Adrenal gland (tissue), 5 donors: ENCODE results near the gene TMEM17.

Experiments used
- POLR2A ChIP-seq, 2 donors: fragments of 450-650 bp; IDR thresholded peaks; one replicate each; pipeline ENCODE4 v1.6.1; 2017; ENCODE audit warnings: antibody characterized with exemption in 2 of 2, mild to moderate bottlenecking in 2 of 2, moderate library complexity in 1 of 2
- TF ChIP-seq, protein P1 (sequence below), 6 experiments: fragments of 450-650 bp in 4 of 6; fragments of 200-600 bp in 2 of 6; sonication (generic) in 1 of 6; IDR thresholded peaks; 1 replicate in 5 of 6; 2 replicates in 1 of 6; pipeline versions ENCODE4 v1.5.1 to v1.8.0; 2016 to 2021; ENCODE audit warnings: antibody characterized with exemption in 6 of 6, mild to moderate bottlenecking in 2 of 6, moderate library complexity in 1 of 6
- donor health status: DM: no; HTN: no; CAD: no.

DNA sequence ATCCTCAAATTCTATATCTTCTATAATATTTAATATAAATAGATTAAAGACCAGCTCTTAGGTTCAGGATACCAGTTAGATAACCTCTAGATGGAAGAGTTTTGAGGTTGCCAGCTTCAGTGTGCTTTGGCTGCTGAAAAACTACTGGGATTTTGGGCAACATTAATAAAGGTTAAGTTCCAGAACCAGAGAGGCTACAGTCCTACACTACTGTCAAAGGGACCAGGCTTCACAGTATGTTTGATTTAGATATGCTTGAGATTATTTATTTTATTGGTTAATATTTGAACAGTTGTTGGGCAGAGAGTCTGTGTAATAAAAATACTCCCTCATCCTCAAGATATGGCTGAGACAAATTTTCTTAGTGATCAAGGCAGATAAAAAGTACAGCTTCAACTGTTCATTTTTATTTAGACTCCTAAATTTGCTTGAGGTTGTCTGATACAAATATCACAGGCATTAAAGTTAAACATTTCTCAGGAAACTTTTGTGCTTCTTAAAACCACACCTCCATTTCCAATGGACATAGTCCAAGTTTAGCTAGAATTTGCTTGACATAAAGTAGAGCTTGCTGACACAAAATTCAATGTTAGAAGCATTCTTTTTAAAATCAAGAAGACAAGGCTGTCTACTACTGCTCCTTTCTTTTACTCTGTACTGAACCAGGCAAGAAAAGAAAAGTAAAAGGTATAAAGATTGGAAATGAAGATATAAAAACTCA, 19.7 kb upstream of the TMEM17 start:
- TF ChIP-seq, protein P1, sequence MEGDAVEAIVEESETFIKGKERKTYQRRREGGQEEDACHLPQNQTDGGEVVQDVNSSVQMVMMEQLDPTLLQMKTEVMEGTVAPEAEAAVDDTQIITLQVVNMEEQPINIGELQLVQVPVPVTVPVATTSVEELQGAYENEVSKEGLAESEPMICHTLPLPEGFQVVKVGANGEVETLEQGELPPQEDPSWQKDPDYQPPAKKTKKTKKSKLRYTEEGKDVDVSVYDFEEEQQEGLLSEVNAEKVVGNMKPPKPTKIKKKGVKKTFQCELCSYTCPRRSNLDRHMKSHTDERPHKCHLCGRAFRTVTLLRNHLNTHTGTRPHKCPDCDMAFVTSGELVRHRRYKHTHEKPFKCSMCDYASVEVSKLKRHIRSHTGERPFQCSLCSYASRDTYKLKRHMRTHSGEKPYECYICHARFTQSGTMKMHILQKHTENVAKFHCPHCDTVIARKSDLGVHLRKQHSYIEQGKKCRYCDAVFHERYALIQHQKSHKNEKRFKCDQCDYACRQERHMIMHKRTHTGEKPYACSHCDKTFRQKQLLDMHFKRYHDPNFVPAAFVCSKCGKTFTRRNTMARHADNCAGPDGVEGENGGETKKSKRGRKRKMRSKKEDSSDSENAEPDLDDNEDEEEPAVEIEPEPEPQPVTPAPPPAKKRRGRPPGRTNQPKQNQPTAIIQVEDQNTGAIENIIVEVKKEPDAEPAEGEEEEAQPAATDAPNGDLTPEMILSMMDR (IDR thresholded peaks at IDR 0.05) = no peak
- TF ChIP-seq POLR2A (IDR thresholded peaks at IDR 0.05) = no peak
